ENCODE data around the gene PRKCA.

Gene PRKCA

GRCh38 chr17:66429680-66430079 is 127.3 kb downstream of the PRKCA start:
- TF ChIP-seq CTCF (IDR thresholded peaks at IDR 0.05; ENCODE audit: insufficient read depth, low read depth, low read length, missing control alignments), result no peak
- DNase-seq (ENCODE audit: low read depth), result no peak
- H3K4me3 ChIP-seq (ENCODE audit: low read length), result no peak overlapping the region

- TF ChIP-seq CTCF (IDR thresholded peaks at IDR 0.05; ENCODE audit: insufficient read depth, low read depth, low read length, missing control alignments), result no peak
- DNase-seq (ENCODE audit: low read depth), result no peak
- H3K4me3 ChIP-seq (ENCODE audit: low read length), result no peak overlapping the region
Measured at GRCh38 chr17:66430846-66431795, 128.7 kb downstream of the PRKCA start.

- H3K4me3 ChIP-seq (ENCODE audit: low read length), result no peak overlapping the region
- DNase-seq (ENCODE audit: low read depth), result peak; percentile 81
Measured at GRCh38 chr17:66431910-66432309, 129.5 kb downstream of the PRKCA start.

GRCh38 chr17:66432411-66432957 is 130.1 kb downstream of the PRKCA start:
- no peak for DNase-seq (ENCODE audit: low read depth)
- no peak for TF ChIP-seq CTCF (IDR thresholded peaks at IDR 0.05; ENCODE audit: insufficient read depth, low read depth, low read length, missing control alignments)
- no peak overlapping the region for H3K4me3 ChIP-seq (ENCODE audit: low read length)

More at GRCh38 chr17:66431910-66432309, 129.5 kb downstream of the PRKCA start:
- TF ChIP-seq CTCF (IDR thresholded peaks at IDR 0.05; ENCODE audit: insufficient read depth, low read depth, low read length, missing control alignments), result no peak

GRCh38 chr17:66432996-66433551 is 130.7 kb downstream of the PRKCA start:
- TF ChIP-seq CTCF (IDR thresholded peaks at IDR 0.05; ENCODE audit: insufficient read depth, low read depth, low read length, missing control alignments), result no peak
- no peak for DNase-seq (ENCODE audit: low read depth)
- H3K4me3 ChIP-seq (ENCODE audit: low read length), result no peak overlapping the region

- DNase-seq (ENCODE audit: low read depth), result no peak
- H3K4me3 ChIP-seq (ENCODE audit: low read length), result no peak overlapping the region
- no peak for TF ChIP-seq CTCF (IDR thresholded peaks at IDR 0.05; ENCODE audit: insufficient read depth, low read depth, low read length, missing control alignments)
Measured at GRCh38 chr17:66435182-66435581, 132.8 kb downstream of the PRKCA start.

Data from epithelial cell of esophagus (primary cell).